ENCODE results near the gene ATP5ME. TPM values are rescaled to one million over a fixed set of nuclear protein-coding genes. Genes with fewer than 3 reads are reported as not detected.
"Not testable (repeated sequence)": the region's sequence is repeated elsewhere in the genome, so short reads cannot be mapped to it uniquely, and the experiment has no call there.

Gene ATP5ME
- total and polyA plus RNA-seq, 2 experiments from 2014 or later = 143 to 669 TPM

- Histone ChIP-seq H3K36me3 (replicated peaks; ENCODE audit: insufficient read depth, low read depth) (no peaks in the 10 kb centered on the region), H3K9me3 (ENCODE audit: low read depth) (no peaks in the 10 kb centered on the region), H4K20me1 (ENCODE audit: insufficient read depth, poor library complexity, severe bottlenecking) (no peaks in the 10 kb centered on the region), H2AFZ (no peak overlapping the region), H3K79me2 (no peaks in the 10 kb centered on the region), H3K4me1 (ENCODE audit: insufficient read depth) (no peaks in the 10 kb centered on the region), H3K9me2 (replicated peaks; ENCODE audit: insufficient read depth) (no peaks in the 10 kb centered on the region), H3K4me2 (no peak overlapping the region), H3K27me3 (no peaks in the 10 kb centered on the region), H3K27ac (no peak overlapping the region), H3K4me3 (no peak overlapping the region)
- 89% methylated on average over 21 of the region's 22 CpGs for WGBS (ENCODE audit: low lambda C conversion rate, missing lambda C conversion rate)
- no peak for DNase-seq (ENCODE audit: low spot score)
- no peak for TF ChIP-seq EZH2 (IDR thresholded peaks at IDR 0.05; ENCODE audit: borderline replicate concordance)
- TF ChIP-seq, protein P1, sequence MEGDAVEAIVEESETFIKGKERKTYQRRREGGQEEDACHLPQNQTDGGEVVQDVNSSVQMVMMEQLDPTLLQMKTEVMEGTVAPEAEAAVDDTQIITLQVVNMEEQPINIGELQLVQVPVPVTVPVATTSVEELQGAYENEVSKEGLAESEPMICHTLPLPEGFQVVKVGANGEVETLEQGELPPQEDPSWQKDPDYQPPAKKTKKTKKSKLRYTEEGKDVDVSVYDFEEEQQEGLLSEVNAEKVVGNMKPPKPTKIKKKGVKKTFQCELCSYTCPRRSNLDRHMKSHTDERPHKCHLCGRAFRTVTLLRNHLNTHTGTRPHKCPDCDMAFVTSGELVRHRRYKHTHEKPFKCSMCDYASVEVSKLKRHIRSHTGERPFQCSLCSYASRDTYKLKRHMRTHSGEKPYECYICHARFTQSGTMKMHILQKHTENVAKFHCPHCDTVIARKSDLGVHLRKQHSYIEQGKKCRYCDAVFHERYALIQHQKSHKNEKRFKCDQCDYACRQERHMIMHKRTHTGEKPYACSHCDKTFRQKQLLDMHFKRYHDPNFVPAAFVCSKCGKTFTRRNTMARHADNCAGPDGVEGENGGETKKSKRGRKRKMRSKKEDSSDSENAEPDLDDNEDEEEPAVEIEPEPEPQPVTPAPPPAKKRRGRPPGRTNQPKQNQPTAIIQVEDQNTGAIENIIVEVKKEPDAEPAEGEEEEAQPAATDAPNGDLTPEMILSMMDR (IDR thresholded peaks at IDR 0.05; ENCODE audit: poor library complexity) = no peak
- TF ChIP-seq EZH2phosphoT487 (IDR thresholded peaks at IDR 0.05; ENCODE audit: low read depth, severe bottlenecking, unreplicated experiment) = no peak
Observed at GRCh38 chr4:635851-636627, 38.0 kb downstream of the ATP5ME start.

GRCh38 chr4:635066-635835 is 38.8 kb downstream of the ATP5ME start:
- H3K27me3 ChIP-seq; H4K20me1 ChIP-seq (ENCODE audit: insufficient read depth, poor library complexity, severe bottlenecking); H2AFZ ChIP-seq; H3K27ac ChIP-seq; H3K4me3 ChIP-seq; H3K4me2 ChIP-seq; H3K79me2 ChIP-seq; H3K9me3 ChIP-seq (ENCODE audit: low read depth); H3K4me1 ChIP-seq (ENCODE audit: insufficient read depth); DNase-seq (ENCODE audit: low spot score); H3K36me3 ChIP-seq (replicated peaks; ENCODE audit: insufficient read depth, low read depth); H3K9me2 ChIP-seq (replicated peaks; ENCODE audit: insufficient read depth): not testable (repeated sequence)
- 89% methylated on average over 15 of the region's 46 CpGs for WGBS (ENCODE audit: low lambda C conversion rate, missing lambda C conversion rate)

GRCh38 chr4:634599-634985 is 39.5 kb downstream of the ATP5ME start:
- Histone ChIP-seq H3K27ac (no peak overlapping the region), H3K4me2 (no peak overlapping the region), H3K27me3 (no peaks in the 10 kb centered on the region), H3K4me3 (no peak overlapping the region), H3K9me3 (ENCODE audit: low read depth) (no peaks in the 10 kb centered on the region), H4K20me1 (ENCODE audit: insufficient read depth, poor library complexity, severe bottlenecking) (no peaks in the 10 kb centered on the region), H2AFZ (no peak overlapping the region), H3K4me1 (ENCODE audit: insufficient read depth) (no peaks in the 10 kb centered on the region), H3K36me3 (replicated peaks; ENCODE audit: insufficient read depth, low read depth) (no peaks in the 10 kb centered on the region), H3K79me2 (no peaks in the 10 kb centered on the region), H3K9me2 (replicated peaks; ENCODE audit: insufficient read depth) (no peaks in the 10 kb centered on the region)
- no peak for DNase-seq (ENCODE audit: low spot score)
- 86% methylated on average over 23 of the region's 23 CpGs for WGBS (ENCODE audit: low lambda C conversion rate, missing lambda C conversion rate)
- no peak for TF ChIP-seq EZH2 (IDR thresholded peaks at IDR 0.05; ENCODE audit: borderline replicate concordance)
- TF ChIP-seq EZH2phosphoT487 (IDR thresholded peaks at IDR 0.05; ENCODE audit: low read depth, severe bottlenecking, unreplicated experiment) = no peak
- TF ChIP-seq, protein P1 (IDR thresholded peaks at IDR 0.05; ENCODE audit: poor library complexity) = no peak

DNA sequence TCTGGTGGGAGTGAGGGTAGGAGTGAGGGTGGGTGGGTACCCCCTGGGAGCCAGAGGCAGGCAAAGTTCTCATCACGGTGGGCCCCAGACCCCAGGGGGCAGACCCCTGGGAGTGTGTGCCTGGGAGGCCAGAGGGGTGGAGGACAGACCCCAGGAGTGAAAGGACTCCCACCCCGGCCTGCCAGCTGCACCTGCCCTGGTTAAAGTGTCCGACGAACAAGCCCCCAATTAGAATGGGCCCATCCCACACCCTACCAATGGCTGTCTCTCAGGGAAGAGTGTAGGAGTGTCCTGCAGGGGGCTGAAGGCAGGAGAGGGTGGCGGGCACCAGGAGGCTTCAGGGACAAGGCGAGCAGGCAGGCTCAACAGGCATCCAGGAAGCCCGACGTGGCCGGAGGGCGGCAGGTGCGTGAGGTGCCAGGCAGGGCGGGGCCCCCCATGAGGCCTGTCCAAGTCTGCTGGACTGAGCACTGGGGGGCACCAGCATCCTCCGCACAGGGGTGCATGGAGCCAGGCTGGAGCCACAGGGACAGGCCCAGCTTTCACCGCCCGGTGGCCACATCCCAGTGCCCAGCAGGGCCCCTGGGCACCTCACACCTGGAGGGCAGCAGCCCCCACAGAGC is 40.0 kb downstream of the ATP5ME start:
- 89% methylated on average over 14 of the region's 15 CpGs for WGBS (ENCODE audit: low lambda C conversion rate, missing lambda C conversion rate)
- no peak overlapping the region for H3K4me2 ChIP-seq

More for the DNA sequence above, 40.0 kb downstream of the ATP5ME start:
- Histone ChIP-seq H3K9me3 (ENCODE audit: low read depth) (no peaks in the 10 kb centered on the region), H3K36me3 (replicated peaks; ENCODE audit: insufficient read depth, low read depth) (no peaks in the 10 kb centered on the region), H4K20me1 (ENCODE audit: insufficient read depth, poor library complexity, severe bottlenecking) (no peaks in the 10 kb centered on the region), H3K27me3 (no peaks in the 10 kb centered on the region), H3K27ac (no peak overlapping the region), H3K9me2 (replicated peaks; ENCODE audit: insufficient read depth) (no peaks in the 10 kb centered on the region), H3K4me1 (ENCODE audit: insufficient read depth) (no peaks in the 10 kb centered on the region), H2AFZ (no peak overlapping the region), H3K79me2 (no peaks in the 10 kb centered on the region), H3K4me3 (no peak overlapping the region)
- TF ChIP-seq EZH2phosphoT487 (IDR thresholded peaks at IDR 0.05; ENCODE audit: low read depth, severe bottlenecking, unreplicated experiment) = no peak
- no peak for TF ChIP-seq EZH2 (IDR thresholded peaks at IDR 0.05; ENCODE audit: borderline replicate concordance)
- TF ChIP-seq, protein P1 (IDR thresholded peaks at IDR 0.05; ENCODE audit: poor library complexity) = no peak
- no peak for DNase-seq (ENCODE audit: low spot score)
